KOPT-K1 (cell line): ENCODE results near the gene MYO7B.

ENCODE experiments used
- H3K27ac ChIP-seq: fragments of 200-600 bp; sonication (generic); 2 replicates; pipeline ENCODE4 v1.5.1; 2016; ENCODE audit warnings: antibody characterized with exemption, mild to moderate bottlenecking, low read depth, low read length; ENCODE audit not compliant: poor library complexity, severe bottlenecking
- H3K36me3 ChIP-seq: fragments of 200-600 bp; sonication (generic); 2 replicates; pipeline ENCODE4 v1.5.1; 2017; ENCODE audit warnings: antibody characterized with exemption, mild to moderate bottlenecking, low read length, moderate library complexity; ENCODE audit not compliant: insufficient read depth
- H3K9me3 ChIP-seq: fragments of 200-600 bp; sonication (generic); 2 replicates; pipeline ENCODE4 v1.5.1; 2017; ENCODE audit warnings: antibody characterized with exemption, low read length, mild to moderate bottlenecking; ENCODE audit not compliant: insufficient read depth, poor library complexity, severe bottlenecking

The MYO7B gene

GRCh38 chr2:127608061-127609030 lies 72.9 kb downstream of the MYO7B start:
- Histone ChIP-seq H3K36me3 (peaks cover 80% of the 10 kb centered on the region), H3K27ac (peak overlapping the region; percentile 99), H3K9me3 (peaks cover 16% of the 10 kb centered on the region)

- H3K27ac ChIP-seq = peak overlapping the region; percentile 99
- H3K36me3 ChIP-seq = peaks cover 86% of the 10 kb centered on the region
- H3K9me3 ChIP-seq = peaks cover 16% of the 10 kb centered on the region
Observed at GRCh38 chr2:127609031-127609751, 73.7 kb downstream of the MYO7B start.

- H3K27ac ChIP-seq = peak overlapping the region; percentile 99
- H3K9me3 ChIP-seq = peaks cover 16% of the 10 kb centered on the region
- peaks cover 92% of the 10 kb centered on the region for H3K36me3 ChIP-seq
Observed at GRCh38 chr2:127609818-127610217, 74.3 kb downstream of the MYO7B start.

GRCh38 chr2:127610561-127610960 lies 75.1 kb downstream of the MYO7B start:
- peaks cover 86% of the 10 kb centered on the region for H3K36me3 ChIP-seq
- H3K27ac ChIP-seq = peak overlapping the region; percentile 99
- peaks cover 16% of the 10 kb centered on the region for H3K9me3 ChIP-seq

- peaks cover 16% of the 10 kb centered on the region for H3K9me3 ChIP-seq
- peaks cover 79% of the 10 kb centered on the region for H3K36me3 ChIP-seq
- peak overlapping the region; percentile 99 for H3K27ac ChIP-seq
Observed at GRCh38 chr2:127611076-127611925, 75.8 kb downstream of the MYO7B start.

GRCh38 chr2:127612111-127612822 lies 76.8 kb downstream of the MYO7B start:
- peak overlapping the region; percentile 99 for H3K27ac ChIP-seq
- peaks cover 16% of the 10 kb centered on the region for H3K9me3 ChIP-seq
- H3K36me3 ChIP-seq = peaks cover 78% of the 10 kb centered on the region

GRCh38 chr2:127614246-127614645 lies 78.8 kb downstream of the MYO7B start:
- H3K36me3 ChIP-seq = peaks cover 70% of the 10 kb centered on the region
- peak overlapping the region; percentile 99 for H3K27ac ChIP-seq
- peaks cover 16% of the 10 kb centered on the region for H3K9me3 ChIP-seq

- Histone ChIP-seq H3K9me3 (peaks cover 16% of the 10 kb centered on the region), H3K27ac (peak overlapping the region; percentile 99), H3K36me3 (peaks cover 65% of the 10 kb centered on the region)
Observed at GRCh38 chr2:127614731-127615130, 79.2 kb downstream of the MYO7B start.

- H3K9me3 ChIP-seq = peaks cover 16% of the 10 kb centered on the region
- H3K36me3 ChIP-seq = peaks cover 59% of the 10 kb centered on the region
- H3K27ac ChIP-seq = peak overlapping the region; percentile 99
Observed at GRCh38 chr2:127615511-127616166, 80.2 kb downstream of the MYO7B start.

GRCh38 chr2:127618551-127619202 lies 83.2 kb downstream of the MYO7B start:
- Histone ChIP-seq H3K27ac (peak overlapping the region; percentile 99), H3K36me3 (peaks cover 59% of the 10 kb centered on the region), H3K9me3 (no peaks in the 10 kb centered on the region)

GRCh38 chr2:127619203-127619590 lies 83.7 kb downstream of the MYO7B start:
- Histone ChIP-seq H3K9me3 (no peaks in the 10 kb centered on the region), H3K36me3 (peaks cover 59% of the 10 kb centered on the region), H3K27ac (peak overlapping the region; percentile 99)

- no peaks in the 10 kb centered on the region for H3K9me3 ChIP-seq
- H3K27ac ChIP-seq = peak overlapping the region; percentile 99
- H3K36me3 ChIP-seq = peaks cover 61% of the 10 kb centered on the region
Observed at GRCh38 chr2:127619877-127620705, 84.6 kb downstream of the MYO7B start.

- Histone ChIP-seq H3K36me3 (peaks cover 69% of the 10 kb centered on the region), H3K9me3 (no peaks in the 10 kb centered on the region), H3K27ac (peak overlapping the region; percentile 99)
Observed at GRCh38 chr2:127620866-127621265, 85.4 kb downstream of the MYO7B start.
